Adrenal gland (tissue), 5 donors: Measurements from ENCODE around the gene DIAPH1.

Experiments
- CTCF ChIP-seq, 6 experiments: fragments of 450-650 bp in 4 of 6; fragments of 200-600 bp in 2 of 6; sonication (generic) in 1 of 6; IDR thresholded peaks; 1 replicate in 5 of 6; 2 replicates in 1 of 6; pipeline versions ENCODE4 v1.5.1 to v1.8.0; 2016 to 2021; ENCODE audit warnings: antibody characterized with exemption in 6 of 6, mild to moderate bottlenecking in 2 of 6, moderate library complexity in 1 of 6
- POLR2A ChIP-seq, 2 donors: fragments of 450-650 bp; IDR thresholded peaks; one replicate each; pipeline ENCODE4 v1.6.1; 2017; ENCODE audit warnings: antibody characterized with exemption in 2 of 2, mild to moderate bottlenecking in 2 of 2, moderate library complexity in 1 of 2
- donor health status: DM: no; HTN: no; CAD: no.

- TF ChIP-seq CTCF (IDR thresholded peaks at IDR 0.05): no peak
- no peak for TF ChIP-seq POLR2A (IDR thresholded peaks at IDR 0.05)
Measured at GRCh38 chr5:141496038-141496437, 122.8 kb downstream of the DIAPH1 start.
